ENCODE measurements around the gene MEA1. TPM values are rescaled to one million over a fixed set of nuclear protein-coding genes. Genes with fewer than 3 reads are reported as not detected.
A peak's percentile ranks its signal among the peaks of the same experiment; 100 is the strongest.

The MEA1 gene
- total RNA-seq: 52.1 and 60.9 TPM in 2 replicates
- 81.0 and 111 TPM in 2 replicates for polyA plus RNA-seq
- 119 and 155 TPM in 2 replicates for polyA plus RNA-seq (2012)
- 53.3 and 64.5 TPM in 2 replicates for polyA minus RNA-seq (ENCODE audit: low replicate concordance)

GRCh38 chr6:43013843-43014433 lies at the start of gene MEA1, which contains the start of gene KLHDC3:
Gene MEA1 (minus strand): TSS chr6:43013946. CDS start chr6:43013813, 133 bp downstream.
Gene KLHDC3 (plus strand): TSS chr6:43014249. CDS start chr6:43017193, 2,944 bp downstream.
- Histone ChIP-seq H3K79me2 (ENCODE audit: control insufficient read depth, insufficient read depth, low read length) (peaks cover 47% of the 10 kb centered on the region), H3K9ac (ENCODE audit: insufficient read depth, low read length) (peak within 1 kb of the TSS; percentile 78), H3K4me1 (ENCODE audit: control insufficient read depth, extremely low read depth, insufficient read depth, low read length) (peaks cover 20% of the 10 kb centered on the region), H3K9me3 (ENCODE audit: control insufficient read depth, insufficient read depth, low read depth, low read length) (no peaks in the 10 kb centered on the region), H4K20me1 (ENCODE audit: control insufficient read depth, extremely low read depth, insufficient read depth, low read length) (no peaks in the 10 kb centered on the region), H3K4me2 (ENCODE audit: extremely low read depth, insufficient read depth, low read length) (peak within 1 kb of the TSS; percentile 98), H3K27ac (ENCODE audit: insufficient read depth, low read length) (peak within 1 kb of the TSS; percentile 77), H2AFZ (ENCODE audit: low read length) (peak within 1 kb of the TSS; percentile 57), H3K4me3 (replicated peaks in 1 of 4; ENCODE audit: control extremely low read depth in 1 of 4, insufficient read depth in 1 of 4, low read depth in 3 of 4, low read length in 4 of 4) (peak within 1 kb of the TSS; percentile 76 to 99 (median 90)), H3K36me3 (ENCODE audit: control insufficient read depth, insufficient read depth, low read length) (peaks cover 33% of the 10 kb centered on the region), H3K27me3 (ENCODE audit: control insufficient read depth, insufficient read depth, low read length) (no peaks in the 10 kb centered on the region)
- no peak for TF ChIP-seq EZH2 (IDR thresholded peaks at IDR 0.05; ENCODE audit: low read length, missing control alignments)
- TF ChIP-seq CTCF (conservative IDR thresholded peaks at IDR 0.05 in 1 of 2, IDR thresholded peaks at IDR 0.05 in 1 of 2; ENCODE audit: low read depth in 1 of 2, low read length in 2 of 2): no peak
- peak; percentile 99 to 100 for DNase-seq (ENCODE audit: low read depth in 2 of 2)

DNA sequence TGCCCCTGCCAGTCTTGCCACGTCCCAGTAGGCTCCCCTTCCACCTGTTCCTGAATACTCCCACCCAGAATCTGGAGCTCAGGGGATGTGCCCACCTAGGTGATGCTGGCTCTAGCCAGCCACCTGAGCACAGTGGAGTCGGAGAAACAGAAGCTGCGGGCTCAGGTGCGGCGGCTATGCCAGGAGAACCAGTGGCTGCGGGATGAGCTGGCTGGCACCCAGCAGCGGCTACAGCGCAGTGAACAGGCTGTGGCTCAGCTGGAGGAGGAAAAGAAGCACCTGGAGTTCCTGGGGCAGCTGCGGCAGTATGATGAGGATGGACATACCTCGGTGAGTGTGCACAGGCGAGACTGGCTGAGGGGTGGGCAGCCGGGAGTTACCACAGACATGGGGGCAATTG lies 49.1 kb upstream of the MEA1 start:
- peaks cover 13% of the 10 kb centered on the region for H3K79me2 ChIP-seq (ENCODE audit: control insufficient read depth, insufficient read depth, low read length)
- H3K9ac ChIP-seq (ENCODE audit: insufficient read depth, low read length): no peak overlapping the region
- no peak overlapping the region for H3K4me2 ChIP-seq (ENCODE audit: extremely low read depth, insufficient read depth, low read length)
- no peaks in the 10 kb centered on the region for H4K20me1 ChIP-seq (ENCODE audit: control insufficient read depth, extremely low read depth, insufficient read depth, low read length)
- no peak overlapping the region for H3K4me3 ChIP-seq (replicated peaks in 1 of 4; ENCODE audit: control extremely low read depth in 1 of 4, insufficient read depth in 1 of 4, low read depth in 3 of 4, low read length in 4 of 4)
- no peak overlapping the region for H2AFZ ChIP-seq (ENCODE audit: low read length)
- peaks cover 9% of the 10 kb centered on the region for H3K4me1 ChIP-seq (ENCODE audit: control insufficient read depth, extremely low read depth, insufficient read depth, low read length)
- DNase-seq (ENCODE audit: low read depth in 2 of 2): no peak
- TF ChIP-seq EZH2 (IDR thresholded peaks at IDR 0.05; ENCODE audit: low read length, missing control alignments): no peak
- TF ChIP-seq CTCF (conservative IDR thresholded peaks at IDR 0.05 in 1 of 2, IDR thresholded peaks at IDR 0.05 in 1 of 2; ENCODE audit: low read depth in 1 of 2, low read length in 2 of 2): no peak
- H3K9me3 ChIP-seq (ENCODE audit: control insufficient read depth, insufficient read depth, low read depth, low read length): no peaks in the 10 kb centered on the region
- no peak overlapping the region for H3K27ac ChIP-seq (ENCODE audit: insufficient read depth, low read length)
- H3K27me3 ChIP-seq (ENCODE audit: control insufficient read depth, insufficient read depth, low read length): no peaks in the 10 kb centered on the region
- H3K36me3 ChIP-seq (ENCODE audit: control insufficient read depth, insufficient read depth, low read length): peaks cover under 1% of the 10 kb centered on the region

- Histone ChIP-seq H3K27ac (ENCODE audit: insufficient read depth, low read length) (no peak overlapping the region), H3K9me3 (ENCODE audit: control insufficient read depth, insufficient read depth, low read depth, low read length) (no peaks in the 10 kb centered on the region), H3K9ac (ENCODE audit: insufficient read depth, low read length) (no peak overlapping the region), H3K27me3 (ENCODE audit: control insufficient read depth, insufficient read depth, low read length) (no peaks in the 10 kb centered on the region), H3K36me3 (ENCODE audit: control insufficient read depth, insufficient read depth, low read length) (peaks cover 2% of the 10 kb centered on the region), H4K20me1 (ENCODE audit: control insufficient read depth, extremely low read depth, insufficient read depth, low read length) (no peaks in the 10 kb centered on the region), H3K79me2 (ENCODE audit: control insufficient read depth, insufficient read depth, low read length) (peaks cover 14% of the 10 kb centered on the region), H2AFZ (ENCODE audit: low read length) (no peak overlapping the region), H3K4me2 (ENCODE audit: extremely low read depth, insufficient read depth, low read length) (no peak overlapping the region), H3K4me3 (replicated peaks in 1 of 4; ENCODE audit: control extremely low read depth in 1 of 4, insufficient read depth in 1 of 4, low read depth in 3 of 4, low read length in 4 of 4) (no peak overlapping the region), H3K4me1 (ENCODE audit: control insufficient read depth, extremely low read depth, insufficient read depth, low read length) (peaks cover 10% of the 10 kb centered on the region)
- TF ChIP-seq CTCF (conservative IDR thresholded peaks at IDR 0.05 in 1 of 2, IDR thresholded peaks at IDR 0.05 in 1 of 2; ENCODE audit: low read depth in 1 of 2, low read length in 2 of 2): no peak
- no peak for TF ChIP-seq EZH2 (IDR thresholded peaks at IDR 0.05; ENCODE audit: low read length, missing control alignments)
- DNase-seq (ENCODE audit: low read depth in 2 of 2): peak; percentile 6 to 60
Observed at GRCh38 chr6:43061861-43062260, 48.1 kb upstream of the MEA1 start.
